ENCODE measurements around the gene CFAP20DC.

Gene CFAP20DC

DNA sequence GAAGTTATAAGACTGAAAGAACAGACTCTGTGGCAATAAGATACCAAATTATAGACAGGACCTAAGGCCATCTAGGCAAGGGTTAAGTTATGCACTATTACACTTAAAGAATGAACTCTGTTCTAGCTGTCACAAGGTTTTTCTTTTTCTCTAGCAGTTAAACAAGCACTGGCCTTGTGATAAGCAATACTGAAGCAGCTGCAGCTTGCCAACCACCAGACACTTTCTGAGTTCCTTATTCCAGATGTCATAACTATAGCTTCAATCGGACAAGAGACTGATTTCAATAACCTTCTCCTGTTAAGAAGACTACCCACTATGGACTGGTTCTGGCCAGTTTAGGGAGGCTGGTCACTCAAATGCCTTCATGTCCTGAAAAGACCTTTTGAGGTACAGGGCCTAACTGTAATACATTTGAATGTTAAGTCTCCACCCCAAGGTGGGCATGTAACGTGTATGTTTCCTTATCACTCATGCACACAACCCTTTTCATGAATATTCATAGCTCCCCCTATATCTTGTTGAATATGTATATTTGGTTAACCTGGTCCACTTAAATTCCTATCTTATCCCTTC lies 85.8 kb downstream of the CFAP20DC start:
- H3K9me3 ChIP-seq (ENCODE audit: insufficient read depth, low read length): no peaks in the 10 kb centered on the region
- no peaks in the 10 kb centered on the region for H3K27me3 ChIP-seq (ENCODE audit: low read depth, low read length)
- no peak overlapping the region for H3K4me3 ChIP-seq (ENCODE audit: low read length)
- no peaks in the 10 kb centered on the region for H4K20me1 ChIP-seq (ENCODE audit: insufficient read depth, low read length)
- no peak overlapping the region for H3K27ac ChIP-seq (ENCODE audit: low read length)
- no peaks in the 10 kb centered on the region for H3K4me1 ChIP-seq (ENCODE audit: low read length)
- TF ChIP-seq CTCF (IDR thresholded peaks at IDR 0.05; ENCODE audit: low read depth, low read length) (no peak), EZH2phosphoT487 (IDR thresholded peaks at IDR 0.05; ENCODE audit: low read depth) (no peak)
- H2AFZ ChIP-seq (ENCODE audit: low read depth, low read length): no peak overlapping the region
- no peak overlapping the region for H3K4me2 ChIP-seq (ENCODE audit: low read length)
- no peaks in the 10 kb centered on the region for H3K79me2 ChIP-seq (ENCODE audit: low read length)
- no peaks in the 10 kb centered on the region for H3K36me3 ChIP-seq (replicated peaks; ENCODE audit: low read depth, low read length)
- no peak overlapping the region for H3K9ac ChIP-seq (ENCODE audit: low read length)

DNA sequence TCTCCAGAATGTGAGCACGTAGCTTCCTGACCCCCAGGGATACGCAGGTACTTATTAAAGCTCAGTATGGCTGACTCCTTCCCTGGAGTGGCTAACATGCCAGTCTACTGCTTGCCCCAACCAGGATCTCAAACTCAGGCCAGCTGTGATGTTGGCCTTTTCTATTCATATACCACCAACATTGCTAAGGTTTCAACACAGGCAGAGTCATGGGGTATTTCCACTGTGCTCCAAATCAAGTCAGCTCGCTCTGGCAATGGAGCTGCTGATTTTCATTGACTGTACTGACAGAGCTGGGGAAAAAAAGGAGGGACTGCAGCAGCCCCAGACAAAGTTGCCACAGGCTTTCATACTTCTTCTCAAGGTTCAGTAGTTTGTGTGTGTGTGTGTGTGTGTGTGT lies 87.0 kb downstream of the CFAP20DC start:
- TF ChIP-seq CTCF (IDR thresholded peaks at IDR 0.05; ENCODE audit: low read depth, low read length): no peak
- Histone ChIP-seq H3K4me1 (ENCODE audit: low read length) (no peaks in the 10 kb centered on the region), H3K9ac (ENCODE audit: low read length) (no peak overlapping the region), H2AFZ (ENCODE audit: low read depth, low read length) (no peak overlapping the region), H3K27ac (ENCODE audit: low read length) (no peak overlapping the region), H3K4me2 (ENCODE audit: low read length) (no peak overlapping the region), H3K27me3 (ENCODE audit: low read depth, low read length) (no peaks in the 10 kb centered on the region), H4K20me1 (ENCODE audit: insufficient read depth, low read length) (no peaks in the 10 kb centered on the region), H3K4me3 (ENCODE audit: low read length) (no peak overlapping the region), H3K79me2 (ENCODE audit: low read length) (no peaks in the 10 kb centered on the region), H3K9me3 (ENCODE audit: insufficient read depth, low read length) (no peaks in the 10 kb centered on the region), H3K36me3 (replicated peaks; ENCODE audit: low read depth, low read length) (no peaks in the 10 kb centered on the region)

DNA sequence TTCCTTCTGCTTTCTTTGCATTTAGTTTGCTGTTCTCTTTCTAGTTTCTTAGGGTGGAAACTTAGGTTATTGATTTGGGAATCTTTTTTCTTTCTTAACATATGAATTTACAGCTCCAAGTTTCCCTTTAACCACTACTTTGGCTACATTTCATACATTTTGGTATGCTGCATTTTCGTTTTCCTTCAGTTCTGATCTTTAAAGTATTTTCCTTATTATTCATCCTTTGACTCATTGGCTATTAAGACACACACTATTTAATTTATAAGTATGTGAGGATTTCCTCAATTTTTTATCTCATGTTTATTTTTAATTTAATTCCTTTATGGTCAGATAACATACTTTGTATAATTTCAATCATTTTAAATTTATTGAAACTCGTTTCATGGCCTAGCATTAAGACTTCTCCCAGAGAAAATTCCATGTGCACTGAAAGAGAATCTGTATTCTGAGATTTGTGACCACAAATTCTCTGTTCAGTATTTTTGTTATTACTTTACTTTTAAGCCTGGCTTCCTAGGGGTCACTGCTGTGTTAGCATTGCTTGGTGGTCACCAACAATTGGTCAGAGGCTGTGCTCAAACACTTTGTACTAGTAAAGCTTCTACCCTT lies 87.7 kb downstream of the CFAP20DC start:
- Histone ChIP-seq H3K9me3 (ENCODE audit: insufficient read depth, low read length) (no peaks in the 10 kb centered on the region), H3K4me1 (ENCODE audit: low read length) (no peaks in the 10 kb centered on the region), H3K79me2 (ENCODE audit: low read length) (no peaks in the 10 kb centered on the region), H3K27ac (ENCODE audit: low read length) (no peak overlapping the region), H4K20me1 (ENCODE audit: insufficient read depth, low read length) (no peaks in the 10 kb centered on the region), H3K36me3 (replicated peaks; ENCODE audit: low read depth, low read length) (no peaks in the 10 kb centered on the region), H3K9ac (ENCODE audit: low read length) (no peak overlapping the region), H3K4me2 (ENCODE audit: low read length) (no peak overlapping the region), H3K27me3 (ENCODE audit: low read depth, low read length) (no peaks in the 10 kb centered on the region), H2AFZ (ENCODE audit: low read depth, low read length) (no peak overlapping the region), H3K4me3 (ENCODE audit: low read length) (no peak overlapping the region)
- no peak for TF ChIP-seq CTCF (IDR thresholded peaks at IDR 0.05; ENCODE audit: low read depth, low read length)
- no peak for TF ChIP-seq EZH2phosphoT487 (IDR thresholded peaks at IDR 0.05; ENCODE audit: low read depth)

DNA sequence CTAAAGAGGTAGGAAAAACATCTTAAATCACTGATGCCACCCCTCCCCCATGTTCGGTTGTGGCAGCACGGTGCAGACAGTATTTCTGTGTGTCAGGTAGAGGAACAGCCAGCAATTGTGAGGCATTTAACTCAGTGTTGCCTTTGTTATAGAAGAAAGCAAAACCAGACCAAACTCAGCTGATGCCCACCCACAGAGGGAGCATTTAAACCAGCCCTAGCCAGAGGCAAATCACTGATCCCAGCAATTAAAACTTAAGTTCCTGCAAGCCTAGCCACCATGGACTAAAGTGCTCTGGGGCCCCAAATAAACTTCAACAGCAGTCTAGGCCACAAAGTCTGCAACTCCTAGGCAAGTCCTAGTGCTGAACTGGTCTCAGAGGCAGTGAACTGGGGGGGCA lies 94.5 kb downstream of the CFAP20DC start:
- Histone ChIP-seq H3K9me3 (ENCODE audit: insufficient read depth, low read length) (no peaks in the 10 kb centered on the region), H3K27ac (ENCODE audit: low read length) (no peak overlapping the region), H3K36me3 (replicated peaks; ENCODE audit: low read depth, low read length) (no peaks in the 10 kb centered on the region), H3K79me2 (ENCODE audit: low read length) (no peaks in the 10 kb centered on the region), H3K4me2 (ENCODE audit: low read length) (no peak overlapping the region), H4K20me1 (ENCODE audit: insufficient read depth, low read length) (no peaks in the 10 kb centered on the region), H2AFZ (ENCODE audit: low read depth, low read length) (no peak overlapping the region), H3K9ac (ENCODE audit: low read length) (no peak overlapping the region), H3K27me3 (ENCODE audit: low read depth, low read length) (no peaks in the 10 kb centered on the region), H3K4me3 (ENCODE audit: low read length) (no peak overlapping the region), H3K4me1 (ENCODE audit: low read length) (no peaks in the 10 kb centered on the region)
- TF ChIP-seq CTCF (IDR thresholded peaks at IDR 0.05; ENCODE audit: low read depth, low read length) (no peak), EZH2phosphoT487 (IDR thresholded peaks at IDR 0.05; ENCODE audit: low read depth) (no peak)

All from OCI-LY3 (cell line).